ENCODE data around the gene CLSTN1. TPM values are rescaled to one million over a fixed set of nuclear protein-coding genes. Genes with fewer than 3 reads are reported as not detected.

CLSTN1 gene
- total RNA-seq, 5 donors from 2014 or later (not counting 1 experiment from before 2014, with no cell fraction given), result 84.6 to 105 (median 91.2) TPM

- no peaks in the 10 kb centered on the region for H3K27me3 ChIP-seq (replicated peaks in 1 of 2; ENCODE audit: control insufficient read depth in 2 of 2, extremely low read depth in 1 of 2, insufficient read depth in 2 of 2, low read length in 1 of 2)
- WGBS (ENCODE audit: insufficient coverage), result 87% methylated on average over 34 of the region's 45 CpGs
- H3K4me3 ChIP-seq (ENCODE audit: control insufficient read depth in 1 of 2, extremely low read depth in 1 of 2, low read length in 1 of 2), result no peak overlapping the region
- ChIA-PET CTCF (interaction anchor here in 1 of 2 donors (0.9 kb wide), 1 partner anchor 103 kb away, joined by 3 read pairs; no protein-coding TSS in a partner anchor), POLR2A (interaction anchor here in 1 of 2 donors (0.6 kb wide), 1 partner anchor 105 kb away, joined by 3 read pairs; no protein-coding TSS in a partner anchor)
- no peaks in the 10 kb centered on the region for H3K9me3 Mint-ChIP-seq
- H3K9me3 ChIP-seq, result no peaks in the 10 kb centered on the region
- peaks cover 27 to 83% of the 10 kb centered on the region in 2 experiments for H3K4me1 ChIP-seq (ENCODE audit: control insufficient read depth in 1 of 2, extremely low read depth in 1 of 2, insufficient read depth in 2 of 2, low read length in 2 of 2)
- peaks cover 29 to 87% of the 10 kb centered on the region in 2 donors for H3K36me3 ChIP-seq (ENCODE audit: control insufficient read depth in 2 of 2, extremely low read depth in 1 of 2, insufficient read depth in 1 of 2, low read length in 1 of 2)
- peak in 1 of 35 experiments; percentile 18 for DNase-seq
- no peaks in the 10 kb centered on the region for H3K27me3 Mint-ChIP-seq
- H3K36me3 Mint-ChIP-seq, result peaks cover 55% of the 10 kb centered on the region
- peak overlapping the region in 2 of 3 donors; percentile 13 to 76 for H3K4me3 Mint-ChIP-seq
- no peak for ATAC-seq (replicated peaks in 1 of 4)
- H3K4me1 Mint-ChIP-seq, result peaks cover 70 to 77% (median 71%) of the 10 kb centered on the region in 3 donors
- H3K27ac Mint-ChIP-seq, result peak overlapping the region; percentile 86 to 93
- no peak overlapping the region for H3K27ac ChIP-seq (ENCODE audit: low read length)
Observed at GRCh38 chr1:9730096-9730901, 93.5 kb downstream of the CLSTN1 start.

GRCh38 chr1:9729523-9729922 lies 94.2 kb downstream of the CLSTN1 start:
- DNase-seq, result no peak
- H3K27me3 ChIP-seq (replicated peaks in 1 of 2; ENCODE audit: control insufficient read depth in 2 of 2, extremely low read depth in 1 of 2, insufficient read depth in 2 of 2, low read length in 1 of 2), result no peaks in the 10 kb centered on the region
- Mint-ChIP-seq H3K4me3 (peak overlapping the region in 2 of 3 donors; percentile 79 to 80), H3K36me3 (peaks cover 57% of the 10 kb centered on the region), H3K4me1 (peaks cover 76 to 84% (median 77%) of the 10 kb centered on the region in 3 donors), H3K9me3 (no peaks in the 10 kb centered on the region), H3K27ac (peak overlapping the region; percentile 97 to 98), H3K27me3 (no peaks in the 10 kb centered on the region)
- no peaks in the 10 kb centered on the region for H3K9me3 ChIP-seq
- peaks cover 28 to 90% of the 10 kb centered on the region in 2 experiments for H3K4me1 ChIP-seq (ENCODE audit: control insufficient read depth in 1 of 2, extremely low read depth in 1 of 2, insufficient read depth in 2 of 2, low read length in 2 of 2)
- peaks cover 30 to 84% of the 10 kb centered on the region in 2 donors for H3K36me3 ChIP-seq (ENCODE audit: control insufficient read depth in 2 of 2, extremely low read depth in 1 of 2, insufficient read depth in 1 of 2, low read length in 1 of 2)
- H3K4me3 ChIP-seq (ENCODE audit: control insufficient read depth in 1 of 2, extremely low read depth in 1 of 2, low read length in 1 of 2), result no peak overlapping the region
- WGBS (ENCODE audit: insufficient coverage), result 92% methylated on average over 2 of the region's 12 CpGs
- no peak for ATAC-seq (replicated peaks in 1 of 4)
- POLR2A ChIA-PET, result no interaction called here
- CTCF ChIA-PET, result interaction anchor here in 1 of 2 donors (0.9 kb wide), 1 partner anchor 103 kb away, joined by 3 read pairs; no protein-coding TSS in a partner anchor
- peak overlapping the region; percentile 75 for H3K27ac ChIP-seq (ENCODE audit: low read length)

GRCh38 chr1:9728451-9729295 lies 95.1 kb downstream of the CLSTN1 start:
- H3K4me1 ChIP-seq (ENCODE audit: control insufficient read depth in 1 of 2, extremely low read depth in 1 of 2, insufficient read depth in 2 of 2, low read length in 2 of 2), result peaks cover 31 to 93% of the 10 kb centered on the region in 2 experiments

GRCh38 chr1:9726905-9727595 lies 96.7 kb downstream of the CLSTN1 start:
- no peak for DNase-seq
- Mint-ChIP-seq H3K9me3 (no peaks in the 10 kb centered on the region), H3K4me1 (peaks cover 75 to 79% (median 78%) of the 10 kb centered on the region in 3 donors), H3K27ac (peak overlapping the region; percentile 97 to 98), H3K27me3 (no peaks in the 10 kb centered on the region), H3K4me3 (peak overlapping the region in 2 of 3 donors; percentile 22 to 80), H3K36me3 (peaks cover 63% of the 10 kb centered on the region)
- no peak for ATAC-seq (replicated peaks in 1 of 4)
- no peaks in the 10 kb centered on the region for H3K27me3 ChIP-seq (replicated peaks in 1 of 2; ENCODE audit: control insufficient read depth in 2 of 2, extremely low read depth in 1 of 2, insufficient read depth in 2 of 2, low read length in 1 of 2)
- no peak overlapping the region for H3K4me3 ChIP-seq (ENCODE audit: control insufficient read depth in 1 of 2, extremely low read depth in 1 of 2, low read length in 1 of 2)
- ChIA-PET POLR2A (no interaction called here), CTCF (interaction anchor here (0.8 to 1.4 kb wide), 2 partner anchors 10 to 72 kb away, joined by 3 read pairs; no protein-coding TSS in a partner anchor)
- 92% methylated on average over 19 of the region's 25 CpGs for WGBS (ENCODE audit: insufficient coverage)
- peaks cover 36 to 85% of the 10 kb centered on the region in 2 donors for H3K36me3 ChIP-seq (ENCODE audit: control insufficient read depth in 2 of 2, extremely low read depth in 1 of 2, insufficient read depth in 1 of 2, low read length in 1 of 2)
- H3K27ac ChIP-seq (ENCODE audit: low read length), result peak overlapping the region; percentile 75
- no peaks in the 10 kb centered on the region for H3K9me3 ChIP-seq
- peaks cover 31 to 97% of the 10 kb centered on the region in 2 experiments for H3K4me1 ChIP-seq (ENCODE audit: control insufficient read depth in 1 of 2, extremely low read depth in 1 of 2, insufficient read depth in 2 of 2, low read length in 2 of 2)

More at GRCh38 chr1:9728451-9729295, 95.1 kb downstream of the CLSTN1 start:
- peak overlapping the region; percentile 76 to 80 (median 79) for H3K4me3 Mint-ChIP-seq
- peaks cover 58% of the 10 kb centered on the region for H3K36me3 Mint-ChIP-seq
- H3K27ac Mint-ChIP-seq, result peak overlapping the region; percentile 97 to 98
- Histone ChIP-seq H3K27me3 (replicated peaks in 1 of 2; ENCODE audit: control insufficient read depth in 2 of 2, extremely low read depth in 1 of 2, insufficient read depth in 2 of 2, low read length in 1 of 2) (no peaks in the 10 kb centered on the region), H3K36me3 (ENCODE audit: control insufficient read depth in 2 of 2, extremely low read depth in 1 of 2, insufficient read depth in 1 of 2, low read length in 1 of 2) (peaks cover 33 to 84% of the 10 kb centered on the region in 2 donors), H3K4me3 (ENCODE audit: control insufficient read depth in 1 of 2, extremely low read depth in 1 of 2, low read length in 1 of 2) (peak overlapping the region; percentile 7 to 41), H3K9me3 (no peaks in the 10 kb centered on the region), H3K27ac (ENCODE audit: low read length) (peak overlapping the region; percentile 75)
- no peaks in the 10 kb centered on the region for H3K9me3 Mint-ChIP-seq
- CTCF ChIA-PET, result no interaction called here
- peaks cover 81 to 87% (median 82%) of the 10 kb centered on the region in 3 donors for H3K4me1 Mint-ChIP-seq
- 5% methylated on average over 30 of the region's 33 CpGs for WGBS (ENCODE audit: insufficient coverage)
- DNase-seq (peak in 32 of 35 experiments; percentile 40 to 81 (median 58)), ATAC-seq (replicated peaks in 1 of 4) (peak; percentile 59 to 84 (median 70))
- no peaks in the 10 kb centered on the region for H3K27me3 Mint-ChIP-seq
- POLR2A ChIA-PET, result interaction anchor here in 1 of 2 donors (0.6 kb wide), 1 partner anchor 174 kb away, joined by 3 read pairs; no protein-coding TSS in a partner anchor

- DNase-seq, result no peak
- POLR2A ChIA-PET, result no interaction called here
Observed at GRCh38 chr1:9726406-9726805, 97.4 kb downstream of the CLSTN1 start.

More at GRCh38 chr1:9726406-9726805, 97.4 kb downstream of the CLSTN1 start:
- Mint-ChIP-seq H3K27ac (peak overlapping the region; percentile 97 to 98), H3K9me3 (no peaks in the 10 kb centered on the region), H3K27me3 (no peaks in the 10 kb centered on the region), H3K4me1 (peaks cover 73 to 80% (median 74%) of the 10 kb centered on the region in 3 donors), H3K36me3 (peaks cover 58% of the 10 kb centered on the region), H3K4me3 (peak overlapping the region in 1 of 3 donors; percentile 80)
- peaks cover 41 to 85% of the 10 kb centered on the region in 2 donors for H3K36me3 ChIP-seq (ENCODE audit: control insufficient read depth in 2 of 2, extremely low read depth in 1 of 2, insufficient read depth in 1 of 2, low read length in 1 of 2)
- H3K27me3 ChIP-seq (replicated peaks in 1 of 2; ENCODE audit: control insufficient read depth in 2 of 2, extremely low read depth in 1 of 2, insufficient read depth in 2 of 2, low read length in 1 of 2), result no peaks in the 10 kb centered on the region
- CTCF ChIA-PET, result interaction anchor here (0.8 to 1.4 kb wide), 2 partner anchors 9 to 71 kb away, joined by 3 read pairs; no protein-coding TSS in a partner anchor
- no peak for ATAC-seq (replicated peaks in 1 of 4)
- H3K27ac ChIP-seq (ENCODE audit: low read length), result no peak overlapping the region
- H3K4me1 ChIP-seq (ENCODE audit: control insufficient read depth in 1 of 2, extremely low read depth in 1 of 2, insufficient read depth in 2 of 2, low read length in 2 of 2), result peaks cover 35 to 97% of the 10 kb centered on the region in 2 experiments
- H3K4me3 ChIP-seq (ENCODE audit: control insufficient read depth in 1 of 2, extremely low read depth in 1 of 2, low read length in 1 of 2), result no peak overlapping the region
- H3K9me3 ChIP-seq, result no peaks in the 10 kb centered on the region
- 100% methylated on average over 1 of the region's 6 CpGs for WGBS (ENCODE audit: insufficient coverage)

Data from T-cell (primary cell).